Loucy (cell line): ENCODE measurements around the gene ACSF2.

Experiments used
- CTCF ChIP-seq: fragments of 200-600 bp; sonication (generic); conservative IDR thresholded peaks from 2 replicates; pipeline ENCODE4 v1.5.1; 2014; ENCODE audit warnings: mild to moderate bottlenecking, antibody characterized with exemption, low read length
- EZH2phosphoT487 ChIP-seq: fragments of 200-600 bp; IDR thresholded peaks from 2 replicates; pipeline ENCODE4 v1.6.1; 2018; ENCODE audit warnings: antibody characterized with exemption, mild to moderate bottlenecking, moderate library complexity, borderline replicate concordance

GRCh38 chr17:50394711-50395110 lies 31.3 kb upstream of the ACSF2 start:
- TF ChIP-seq CTCF: no peak
- TF ChIP-seq EZH2phosphoT487: no peak
